ENCODE data around the gene TBCA.

DNA sequence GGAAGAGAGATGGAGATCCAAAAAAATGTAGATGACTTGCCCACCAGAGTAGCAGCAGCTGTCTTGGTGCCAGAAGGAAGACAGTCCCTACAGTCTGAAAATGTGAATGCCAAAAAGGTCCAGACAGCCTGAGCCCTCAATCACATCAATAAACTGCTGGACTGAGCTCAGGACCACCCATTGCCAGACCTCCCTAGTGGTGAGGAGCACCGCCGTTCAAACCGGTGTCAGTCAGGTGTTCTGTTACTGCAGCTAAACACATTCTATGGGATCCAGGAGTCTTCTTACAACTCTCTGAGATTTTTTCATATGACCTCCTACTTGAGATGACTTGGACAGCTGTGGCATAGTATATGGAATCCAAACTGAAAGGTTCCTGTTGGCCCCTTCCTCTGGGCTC is 105.6 kb downstream of the TBCA start:
- TF ChIP-seq POLR2AphosphoS5 (IDR thresholded peaks at IDR 0.05; ENCODE audit: insufficient read depth, low read depth, low read length) (no peak), POLR2A (IDR thresholded peaks at IDR 0.05; ENCODE audit: low read depth, low read length) (no peak)

Data from endothelial cell of umbilical vein (primary cell).